Measurements from ENCODE around the gene SLC10A2.
A peak's percentile ranks its signal among the peaks of the same experiment; 100 is the strongest.

SLC10A2 gene

GRCh38 chr13:103056008-103056407, 10.2 kb downstream of the SLC10A2 start:
- H3K36me3 ChIP-seq (ENCODE audit: control insufficient read depth in 5 of 5, insufficient read depth in 5 of 5, low read length in 5 of 5): no peaks in the 10 kb centered on the region
- no peak overlapping the region for H3K9ac ChIP-seq (ENCODE audit: low read length in 5 of 5)
- H3K4me3 ChIP-seq (ENCODE audit: low read depth in 1 of 5, low read length in 5 of 5): no peak overlapping the region
- H3K27me3 ChIP-seq (ENCODE audit: control insufficient read depth in 5 of 5, insufficient read depth in 4 of 5, low read length in 5 of 5): no peaks in the 10 kb centered on the region
- no peaks in the 10 kb centered on the region for H3K4me1 ChIP-seq (ENCODE audit: control insufficient read depth in 5 of 5, insufficient read depth in 5 of 5, low read length in 5 of 5)
- no peak overlapping the region for H3K27ac ChIP-seq (ENCODE audit: low read depth, low read length)
- peaks cover 11 to 34% (median 18%) of the 10 kb centered on the region in 5 donors for H3K9me3 ChIP-seq (ENCODE audit: control insufficient read depth in 5 of 5, low read length in 5 of 5)

- peaks cover 11 to 34% (median 18%) of the 10 kb centered on the region in 5 donors for H3K9me3 ChIP-seq (ENCODE audit: control insufficient read depth in 5 of 5, low read length in 5 of 5)
- no peaks in the 10 kb centered on the region for H3K27me3 ChIP-seq (ENCODE audit: control insufficient read depth in 5 of 5, insufficient read depth in 4 of 5, low read length in 5 of 5)
- no peak overlapping the region for H3K27ac ChIP-seq (ENCODE audit: low read depth, low read length)
- H3K4me1 ChIP-seq (ENCODE audit: control insufficient read depth in 5 of 5, insufficient read depth in 5 of 5, low read length in 5 of 5): no peaks in the 10 kb centered on the region
- no peak overlapping the region for H3K9ac ChIP-seq (ENCODE audit: low read length in 5 of 5)
- no peaks in the 10 kb centered on the region for H3K36me3 ChIP-seq (ENCODE audit: control insufficient read depth in 5 of 5, insufficient read depth in 5 of 5, low read length in 5 of 5)
- peak overlapping the region in 1 of 5 donors; percentile 7 for H3K4me3 ChIP-seq (ENCODE audit: low read depth in 1 of 5, low read length in 5 of 5)
These were observed 11.1 kb downstream of the SLC10A2 start for GRCh38 chr13:103055166-103055565.

DNA sequence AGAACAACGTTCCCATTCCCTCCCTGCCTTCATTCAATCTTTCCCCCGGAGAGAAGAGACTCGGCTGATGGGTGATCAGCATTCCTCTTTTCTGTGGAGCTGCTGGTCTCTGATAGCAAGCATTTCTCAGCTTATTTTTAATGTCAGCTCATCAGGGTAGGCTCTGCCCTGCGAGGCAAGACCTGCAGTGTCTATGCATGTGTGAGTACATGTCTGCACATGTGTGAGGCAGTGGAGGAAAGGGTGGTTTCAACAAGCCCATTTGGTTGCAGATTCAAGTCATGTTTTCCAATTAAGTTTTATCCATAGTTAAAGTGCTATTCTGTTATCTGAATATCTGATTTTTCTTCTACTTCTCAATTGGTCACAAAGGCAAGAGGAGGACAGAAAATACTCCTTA, 19.5 kb downstream of the SLC10A2 start:
- no peak overlapping the region for H3K27ac ChIP-seq (ENCODE audit: low read depth, low read length)
- H3K4me1 ChIP-seq (ENCODE audit: control insufficient read depth in 5 of 5, insufficient read depth in 5 of 5, low read length in 5 of 5): no peaks in the 10 kb centered on the region
- no peaks in the 10 kb centered on the region for H3K36me3 ChIP-seq (ENCODE audit: control insufficient read depth in 5 of 5, insufficient read depth in 5 of 5, low read length in 5 of 5)

DNA sequence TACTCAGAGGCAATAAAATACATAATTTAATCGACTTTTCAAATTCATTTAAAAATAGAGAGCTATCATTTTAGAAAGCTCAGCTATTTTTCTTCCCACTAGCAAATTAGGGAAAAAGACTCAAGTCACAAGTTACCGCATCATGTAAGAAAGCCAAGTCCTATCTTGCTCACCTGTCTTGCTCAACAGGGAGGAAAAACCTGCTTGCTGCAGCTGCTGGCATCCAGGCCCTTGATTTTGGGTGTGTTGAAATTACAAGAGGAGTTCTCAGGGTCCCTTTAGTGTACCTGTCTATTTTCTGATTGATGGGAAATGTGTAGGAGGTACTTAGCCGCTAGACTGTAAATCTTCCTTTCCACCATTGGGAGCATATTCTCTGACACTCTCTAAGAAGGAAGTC, 22.2 kb downstream of the SLC10A2 start:
- no peak overlapping the region for H3K27ac ChIP-seq (ENCODE audit: low read depth, low read length)

More for the DNA sequence above, 19.5 kb downstream of the SLC10A2 start:
- H3K27me3 ChIP-seq (ENCODE audit: control insufficient read depth in 5 of 5, insufficient read depth in 4 of 5, low read length in 5 of 5): no peaks in the 10 kb centered on the region
- H3K9ac ChIP-seq (ENCODE audit: low read length in 5 of 5): no peak overlapping the region
- H3K9me3 ChIP-seq (ENCODE audit: control insufficient read depth in 5 of 5, low read length in 5 of 5): peaks cover 0 to 3% (median 0%) of the 10 kb centered on the region in 5 donors
- H3K4me3 ChIP-seq (ENCODE audit: low read depth in 1 of 5, low read length in 5 of 5): no peak overlapping the region

GRCh38 chr13:103040006-103040405, 26.2 kb downstream of the SLC10A2 start:
- no peak overlapping the region for H3K27ac ChIP-seq (ENCODE audit: low read depth, low read length)
- no peaks in the 10 kb centered on the region for H3K4me1 ChIP-seq (ENCODE audit: control insufficient read depth in 5 of 5, insufficient read depth in 5 of 5, low read length in 5 of 5)
- no peaks in the 10 kb centered on the region for H3K36me3 ChIP-seq (ENCODE audit: control insufficient read depth in 5 of 5, insufficient read depth in 5 of 5, low read length in 5 of 5)
- peaks cover 0 to 3% (median 0%) of the 10 kb centered on the region in 5 donors for H3K9me3 ChIP-seq (ENCODE audit: control insufficient read depth in 5 of 5, low read length in 5 of 5)
- no peak overlapping the region for H3K9ac ChIP-seq (ENCODE audit: low read length in 5 of 5)
- no peaks in the 10 kb centered on the region for H3K27me3 ChIP-seq (ENCODE audit: control insufficient read depth in 5 of 5, insufficient read depth in 4 of 5, low read length in 5 of 5)
- no peak overlapping the region for H3K4me3 ChIP-seq (ENCODE audit: low read depth in 1 of 5, low read length in 5 of 5)

More for the DNA sequence above, 22.2 kb downstream of the SLC10A2 start:
- no peak overlapping the region for H3K9ac ChIP-seq (ENCODE audit: low read length in 5 of 5)
- H3K4me1 ChIP-seq (ENCODE audit: control insufficient read depth in 5 of 5, insufficient read depth in 5 of 5, low read length in 5 of 5): no peaks in the 10 kb centered on the region
- no peaks in the 10 kb centered on the region for H3K27me3 ChIP-seq (ENCODE audit: control insufficient read depth in 5 of 5, insufficient read depth in 4 of 5, low read length in 5 of 5)
- peaks cover 0 to 3% (median 0%) of the 10 kb centered on the region in 5 donors for H3K9me3 ChIP-seq (ENCODE audit: control insufficient read depth in 5 of 5, low read length in 5 of 5)
- no peak overlapping the region for H3K4me3 ChIP-seq (ENCODE audit: low read depth in 1 of 5, low read length in 5 of 5)
- H3K36me3 ChIP-seq (ENCODE audit: control insufficient read depth in 5 of 5, insufficient read depth in 5 of 5, low read length in 5 of 5): no peaks in the 10 kb centered on the region

- Histone ChIP-seq H3K4me3 (ENCODE audit: low read depth in 1 of 5, low read length in 5 of 5) (no peak overlapping the region), H3K4me1 (ENCODE audit: control insufficient read depth in 5 of 5, insufficient read depth in 5 of 5, low read length in 5 of 5) (no peaks in the 10 kb centered on the region), H3K9me3 (ENCODE audit: control insufficient read depth in 5 of 5, low read length in 5 of 5) (peaks cover 0 to 3% (median 0%) of the 10 kb centered on the region in 5 donors), H3K9ac (ENCODE audit: low read length in 5 of 5) (no peak overlapping the region), H3K36me3 (ENCODE audit: control insufficient read depth in 5 of 5, insufficient read depth in 5 of 5, low read length in 5 of 5) (no peaks in the 10 kb centered on the region), H3K27me3 (ENCODE audit: control insufficient read depth in 5 of 5, insufficient read depth in 4 of 5, low read length in 5 of 5) (no peaks in the 10 kb centered on the region), H3K27ac (ENCODE audit: low read depth, low read length) (no peak overlapping the region)
These were observed 27.0 kb downstream of the SLC10A2 start for GRCh38 chr13:103039183-103039582.

DNA sequence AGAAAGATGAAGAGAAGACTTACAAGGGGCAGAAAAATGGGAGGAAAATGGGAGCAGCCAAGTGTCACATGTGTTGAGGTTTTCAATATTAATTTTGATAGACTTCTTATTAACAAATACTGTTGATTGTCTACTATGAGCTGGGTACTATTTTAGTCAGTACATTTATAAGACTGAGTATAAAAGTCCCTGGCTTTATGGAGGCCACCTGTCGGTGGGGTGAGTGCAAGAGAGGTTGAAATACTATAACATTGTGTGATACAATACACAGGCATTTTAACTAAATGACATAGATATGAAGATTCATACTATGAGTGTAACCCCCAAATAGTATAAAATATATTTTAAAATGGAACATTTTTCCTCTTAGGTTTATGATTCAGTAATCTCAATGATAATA, 29.9 kb downstream of the SLC10A2 start:
- Histone ChIP-seq H3K9me3 (ENCODE audit: control insufficient read depth in 5 of 5, low read length in 5 of 5) (no peaks in the 10 kb centered on the region), H3K9ac (ENCODE audit: low read length in 5 of 5) (no peak overlapping the region), H3K4me1 (ENCODE audit: control insufficient read depth in 5 of 5, insufficient read depth in 5 of 5, low read length in 5 of 5) (no peaks in the 10 kb centered on the region), H3K36me3 (ENCODE audit: control insufficient read depth in 5 of 5, insufficient read depth in 5 of 5, low read length in 5 of 5) (no peaks in the 10 kb centered on the region), H3K27ac (ENCODE audit: low read depth, low read length) (no peak overlapping the region), H3K4me3 (ENCODE audit: low read depth in 1 of 5, low read length in 5 of 5) (no peak overlapping the region), H3K27me3 (ENCODE audit: control insufficient read depth in 5 of 5, insufficient read depth in 4 of 5, low read length in 5 of 5) (no peaks in the 10 kb centered on the region)

DNA sequence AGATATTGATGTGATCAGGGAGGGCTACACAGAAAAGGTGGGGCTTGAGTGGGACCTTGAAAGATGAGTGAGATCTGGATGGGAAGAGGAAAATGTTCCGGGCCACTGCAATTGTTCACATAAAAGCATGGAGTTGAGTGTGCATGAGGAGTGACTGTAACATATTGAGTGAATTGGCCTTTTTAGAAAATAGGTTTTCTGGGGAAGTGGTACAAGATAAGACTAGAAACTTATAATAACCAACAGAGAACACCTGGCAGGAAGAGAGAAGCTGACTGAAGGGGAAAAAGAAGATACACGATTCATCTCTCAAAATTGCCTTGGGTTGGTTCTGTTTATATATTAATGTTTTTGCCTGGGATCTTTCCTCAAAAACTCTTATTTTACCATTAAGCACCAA, 32.2 kb downstream of the SLC10A2 start:
- H3K4me3 ChIP-seq (ENCODE audit: low read depth in 1 of 5, low read length in 5 of 5): no peak overlapping the region
- H3K36me3 ChIP-seq (ENCODE audit: control insufficient read depth in 5 of 5, insufficient read depth in 5 of 5, low read length in 5 of 5): no peaks in the 10 kb centered on the region
- H3K9me3 ChIP-seq (ENCODE audit: control insufficient read depth in 5 of 5, low read length in 5 of 5): no peaks in the 10 kb centered on the region
- no peaks in the 10 kb centered on the region for H3K27me3 ChIP-seq (ENCODE audit: control insufficient read depth in 5 of 5, insufficient read depth in 4 of 5, low read length in 5 of 5)
- H3K4me1 ChIP-seq (ENCODE audit: control insufficient read depth in 5 of 5, insufficient read depth in 5 of 5, low read length in 5 of 5): no peaks in the 10 kb centered on the region
- H3K9ac ChIP-seq (ENCODE audit: low read length in 5 of 5): no peak overlapping the region
- no peak overlapping the region for H3K27ac ChIP-seq (ENCODE audit: low read depth, low read length)

- Histone ChIP-seq H3K27me3 (ENCODE audit: control insufficient read depth in 5 of 5, insufficient read depth in 4 of 5, low read length in 5 of 5) (no peaks in the 10 kb centered on the region), H3K27ac (ENCODE audit: low read depth, low read length) (no peak overlapping the region), H3K9ac (ENCODE audit: low read length in 5 of 5) (no peak overlapping the region)
These were observed 34.8 kb downstream of the SLC10A2 start for GRCh38 chr13:103031332-103031873.

GRCh38 chr13:103030776-103031175, 35.4 kb downstream of the SLC10A2 start:
- H3K9me3 ChIP-seq (ENCODE audit: control insufficient read depth in 5 of 5, low read length in 5 of 5): peaks cover 0 to 15% (median 6%) of the 10 kb centered on the region in 5 donors
- H3K4me3 ChIP-seq (ENCODE audit: low read depth in 1 of 5, low read length in 5 of 5): no peak overlapping the region
- no peaks in the 10 kb centered on the region for H3K27me3 ChIP-seq (ENCODE audit: control insufficient read depth in 5 of 5, insufficient read depth in 4 of 5, low read length in 5 of 5)
- H3K36me3 ChIP-seq (ENCODE audit: control insufficient read depth in 5 of 5, insufficient read depth in 5 of 5, low read length in 5 of 5): no peaks in the 10 kb centered on the region
- no peak overlapping the region for H3K9ac ChIP-seq (ENCODE audit: low read length in 5 of 5)
- H3K4me1 ChIP-seq (ENCODE audit: control insufficient read depth in 5 of 5, insufficient read depth in 5 of 5, low read length in 5 of 5): no peaks in the 10 kb centered on the region
- H3K27ac ChIP-seq (ENCODE audit: low read depth, low read length): no peak overlapping the region

More at GRCh38 chr13:103031332-103031873, 34.8 kb downstream of the SLC10A2 start:
- no peaks in the 10 kb centered on the region for H3K4me1 ChIP-seq (ENCODE audit: control insufficient read depth in 5 of 5, insufficient read depth in 5 of 5, low read length in 5 of 5)
- peaks cover 0 to 10% (median 6%) of the 10 kb centered on the region in 5 donors for H3K9me3 ChIP-seq (ENCODE audit: control insufficient read depth in 5 of 5, low read length in 5 of 5)
- no peak overlapping the region for H3K4me3 ChIP-seq (ENCODE audit: low read depth in 1 of 5, low read length in 5 of 5)
- H3K36me3 ChIP-seq (ENCODE audit: control insufficient read depth in 5 of 5, insufficient read depth in 5 of 5, low read length in 5 of 5): no peaks in the 10 kb centered on the region

All from subcutaneous abdominal adipose tissue (tissue), 5 donors.